ENCODE measurements around the gene TOPORS.
"Not testable (repeated sequence)": the region's sequence is repeated elsewhere in the genome, so short reads cannot be mapped to it uniquely, and the experiment has no call there.

TOPORS gene

DNA sequence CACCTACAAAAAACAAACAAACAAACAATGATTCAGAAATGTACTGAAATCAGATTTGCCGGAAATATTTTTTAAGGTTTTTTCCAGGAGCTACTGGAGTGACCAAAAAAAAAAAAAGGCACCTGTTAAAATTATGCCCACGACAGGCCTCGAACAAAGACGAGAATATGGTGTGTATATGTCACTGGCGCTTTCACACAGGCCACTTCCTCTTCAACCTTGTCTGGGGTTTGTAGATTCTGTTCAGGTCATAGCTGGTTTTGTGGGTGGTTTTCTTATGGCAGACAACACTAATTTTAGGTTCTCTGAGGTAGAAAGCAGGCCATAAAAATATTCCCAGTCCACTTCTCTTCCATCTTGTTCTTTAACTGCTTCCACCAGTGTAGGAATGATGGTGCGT is 13.6 kb upstream of the TOPORS start:
- DNase-seq, result no peak

DNA sequence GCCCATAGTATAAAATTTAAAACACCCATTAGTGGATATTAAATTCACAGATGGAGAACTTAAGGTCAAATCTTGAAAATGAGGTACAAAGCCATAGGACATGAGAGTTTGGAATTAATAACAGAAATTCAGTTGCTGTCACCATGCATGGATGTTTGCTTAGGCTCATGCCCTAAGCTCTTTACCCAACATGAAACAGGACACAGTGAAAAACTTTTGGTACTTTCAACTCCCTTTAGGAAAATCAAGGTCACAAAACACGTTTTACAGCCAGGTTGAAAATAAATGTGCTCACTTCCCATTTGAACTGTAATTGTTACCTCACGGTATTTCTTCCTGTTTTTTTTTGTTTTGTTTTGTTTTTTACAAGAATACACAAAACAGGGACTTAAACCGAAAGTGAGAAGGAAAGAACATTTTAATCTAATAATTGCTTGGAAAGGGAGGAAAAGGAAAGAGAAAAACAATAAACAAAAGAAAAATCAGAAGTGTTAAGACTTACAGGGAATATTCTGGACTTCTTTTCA is 6.1 kb upstream of the TOPORS start:
- DNase-seq, result no peak

DNA sequence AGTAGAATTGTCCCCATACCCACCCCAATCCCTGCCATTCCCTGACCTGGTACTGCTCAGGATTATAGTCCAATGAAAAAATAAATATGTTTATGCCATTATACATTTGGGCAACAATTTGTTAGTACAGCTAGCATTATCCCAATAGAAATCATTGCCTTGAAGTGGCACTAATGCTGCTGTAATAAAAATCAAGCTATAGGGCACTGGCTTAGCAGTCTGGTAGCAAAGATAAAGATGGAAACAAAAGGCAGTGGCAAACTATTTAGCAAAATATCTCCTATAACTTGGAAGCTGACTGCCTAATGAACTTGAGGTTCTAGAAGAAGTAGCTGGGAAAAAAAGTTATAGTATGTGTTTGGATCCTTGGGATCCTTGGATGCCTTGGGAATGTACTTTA is 2.2 kb upstream of the TOPORS start:
- DNase-seq, result no peak

GRCh38 chr9:32554107-32554506 is 1.7 kb upstream of the TOPORS start:
- peak; percentile 71 for DNase-seq

DNA sequence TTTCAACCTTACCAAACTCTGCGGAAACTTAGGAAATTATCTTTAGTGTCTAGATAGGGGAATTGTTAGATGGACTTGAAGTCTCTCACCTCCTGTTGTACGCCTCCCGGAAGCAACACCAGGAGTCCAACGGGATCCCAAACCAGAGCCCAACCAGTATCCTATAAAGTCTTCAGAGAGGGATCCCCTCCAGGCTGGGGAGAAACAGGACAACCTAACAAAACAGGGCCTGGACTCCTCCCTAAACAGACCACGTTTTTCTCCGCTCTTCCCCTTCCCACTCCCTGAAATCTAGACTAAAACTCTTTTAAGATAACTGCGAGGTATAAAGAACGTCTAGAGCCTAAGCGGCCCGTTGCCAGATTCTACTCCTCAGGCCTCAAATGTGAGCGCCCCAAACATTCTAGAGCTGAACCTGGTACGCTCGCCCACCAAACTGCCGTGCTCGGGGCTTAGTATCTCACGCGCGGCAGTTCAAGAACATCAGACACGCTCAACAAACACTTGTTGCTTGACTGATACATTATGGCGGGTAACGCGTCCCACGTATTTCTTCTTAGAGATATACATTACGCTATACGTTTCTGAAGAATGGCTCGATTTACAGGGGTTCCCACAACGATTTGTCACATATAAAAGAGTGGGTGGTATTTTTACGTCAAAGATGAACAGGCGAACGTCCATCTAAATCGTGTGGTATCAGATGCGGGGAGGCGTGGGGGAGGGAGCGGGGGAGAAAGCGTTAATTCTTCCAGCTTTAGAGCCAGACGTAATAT is 922 bp downstream of the TOPORS start:
- DNase-seq, result peak; percentile 3

DNA sequence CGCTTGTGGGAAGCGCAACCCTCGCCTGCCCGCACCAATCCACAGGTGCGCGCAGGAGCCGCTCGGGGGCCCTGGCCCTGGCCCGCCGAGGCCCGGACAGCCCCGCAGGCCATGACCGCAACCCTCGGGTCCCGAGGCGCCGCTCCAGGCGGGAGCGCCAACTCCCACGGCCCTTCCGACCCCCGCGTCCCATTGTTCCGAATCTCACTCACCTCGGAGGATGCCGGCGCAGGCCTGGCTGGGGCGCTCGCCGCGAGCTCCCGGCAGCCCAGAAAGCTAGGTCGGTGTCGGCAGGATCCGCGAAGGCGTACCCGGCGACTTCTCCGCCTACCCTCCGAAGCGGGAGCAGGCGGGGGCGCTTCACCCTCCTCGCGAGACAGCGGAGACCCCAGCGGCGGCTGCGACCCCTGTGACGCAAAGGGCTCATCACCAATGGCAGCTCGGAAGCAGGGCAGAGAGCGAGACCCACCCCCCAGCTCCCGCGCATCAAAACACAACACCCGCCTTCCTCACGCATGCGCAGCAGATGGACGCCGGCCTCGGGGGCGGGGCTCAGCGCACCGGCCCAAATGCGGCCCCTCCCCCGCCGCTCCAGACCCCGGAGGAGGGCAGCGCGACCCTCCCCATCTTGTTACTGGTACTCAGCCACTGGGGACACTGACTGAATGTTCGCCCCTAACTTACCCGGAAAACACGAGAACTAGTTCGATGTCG is 1.7 kb downstream of the TOPORS start:
- peak; percentile 44 for DNase-seq

- no peak for DNase-seq
These were observed 2.2 kb downstream of the TOPORS start for GRCh38 chr9:32550150-32550561.

DNA sequence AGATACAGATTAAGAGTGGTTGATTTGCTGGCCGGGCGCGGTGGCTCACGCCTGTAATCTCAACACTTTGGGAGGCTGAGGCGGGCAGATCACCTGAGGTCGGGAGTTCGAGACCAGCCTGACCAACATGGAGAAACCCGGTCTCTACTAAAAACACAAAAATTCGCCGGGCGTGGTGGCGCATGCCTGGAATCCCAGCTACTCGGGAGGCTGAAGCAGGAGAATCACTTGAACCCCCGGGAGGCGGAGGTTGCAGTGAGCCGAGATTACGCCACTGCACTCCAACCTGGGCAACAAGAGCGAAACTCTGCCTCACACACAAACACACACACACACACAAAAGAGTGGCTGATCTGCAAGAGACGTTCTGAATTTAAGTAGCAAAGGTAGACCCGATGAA is 4.2 kb downstream of the TOPORS start:
- not testable (repeated sequence) for DNase-seq

DNA sequence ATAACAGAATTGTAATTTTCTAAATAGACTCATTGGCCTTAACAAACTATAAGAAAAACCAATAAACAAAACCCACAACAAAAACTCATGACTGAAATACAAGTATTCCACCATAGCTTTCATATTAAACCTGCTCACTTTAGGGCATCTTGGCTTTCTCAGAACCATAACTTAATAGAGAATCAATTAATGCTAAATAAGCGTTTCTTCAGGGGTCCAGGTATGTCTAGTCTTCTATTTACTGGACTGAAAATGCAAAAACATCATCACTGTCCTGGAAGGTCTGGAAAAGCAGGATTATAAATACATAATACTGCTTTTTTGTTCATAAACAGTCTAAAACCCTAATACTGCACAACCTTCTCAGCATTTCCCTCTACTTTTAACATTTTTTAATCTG is 6.5 kb downstream of the TOPORS start:
- DNase-seq, result no peak

- no peak for DNase-seq
These were observed 9.3 kb downstream of the TOPORS start for GRCh38 chr9:32543047-32543446.

GRCh38 chr9:32533816-32534215 is 18.6 kb downstream of the TOPORS start:
- DNase-seq, result no peak

DNA sequence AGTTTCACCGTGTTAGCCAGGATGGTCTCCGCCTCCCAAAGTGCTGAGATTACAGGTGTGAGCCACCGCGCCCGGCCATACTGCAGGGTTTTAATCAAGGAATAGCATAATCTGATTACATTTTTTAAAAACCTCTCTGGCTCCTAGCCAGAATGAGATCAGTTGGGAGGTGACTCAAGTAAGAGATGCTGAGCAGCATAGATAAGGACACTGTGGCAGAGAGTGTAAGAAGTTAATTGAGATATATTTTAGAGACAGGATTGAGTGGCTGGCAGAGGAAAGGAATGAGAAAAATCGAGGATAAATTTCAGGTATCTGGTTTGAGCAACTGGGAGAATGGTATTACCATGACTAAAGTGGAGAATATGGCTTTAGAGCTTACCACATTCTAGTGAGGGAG is 19.1 kb downstream of the TOPORS start:
- DNase-seq, result no peak

GRCh38 chr9:32526707-32527048 is 25.7 kb downstream of the TOPORS start:
- no peak for DNase-seq

DNA sequence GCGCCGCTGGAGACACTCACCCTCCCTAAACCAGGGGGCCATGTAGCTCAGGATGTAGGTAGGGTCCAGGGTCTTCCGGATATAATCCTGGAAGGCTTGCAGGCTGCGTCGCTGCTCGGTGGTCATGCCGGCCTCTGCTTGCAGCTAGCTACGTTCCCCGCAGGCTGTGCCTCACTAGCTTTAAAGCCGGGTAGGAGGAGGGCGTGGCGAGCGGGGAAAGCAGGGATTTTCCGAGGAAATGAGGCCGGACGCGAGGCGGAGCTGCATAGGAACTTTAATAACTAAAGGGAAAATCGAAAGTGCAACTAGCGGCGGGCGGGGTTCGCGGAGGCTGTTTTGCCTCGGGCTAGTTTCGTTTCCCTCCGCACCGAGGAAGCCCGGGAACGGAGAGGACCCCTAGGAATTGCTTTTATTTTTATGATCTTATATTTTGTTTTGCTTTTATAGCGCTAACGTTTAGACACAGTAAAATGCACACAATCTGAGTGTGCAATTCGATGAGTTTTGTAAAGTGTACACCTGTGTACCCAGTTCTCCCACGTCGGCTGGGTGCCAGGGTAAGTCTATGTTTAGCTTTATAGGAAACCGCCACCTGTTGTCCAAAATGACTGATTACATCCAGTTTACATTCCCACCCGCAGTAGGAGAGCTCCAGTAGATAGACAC is 26.2 kb downstream of the TOPORS start, which contains the start of gene RIGI:
TSS of gene RIGI (minus strand) at position 156 of the 666 bp plus-strand sequence. CDS start at position 126, 30 bp downstream.
- DNase-seq, result peak; percentile 37

DNA sequence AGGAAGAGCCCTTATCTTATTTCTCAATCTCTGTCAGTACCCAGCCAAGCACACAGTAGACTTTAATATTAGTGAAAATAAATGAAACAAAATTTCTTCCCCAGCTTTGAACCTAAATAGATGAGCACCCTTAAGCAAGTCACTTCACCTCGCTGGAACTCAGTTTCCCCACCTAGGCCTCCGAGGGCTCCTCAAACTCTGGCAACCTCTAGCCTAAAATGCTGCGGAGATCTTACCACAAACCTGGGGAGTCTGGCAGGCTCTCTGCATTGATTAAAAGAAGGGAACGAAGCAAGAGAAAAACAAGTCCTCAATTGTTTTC is 26.7 kb downstream of the TOPORS start:
- DNase-seq, result no peak

GRCh38 chr9:32524892-32525708 is 27.3 kb downstream of the TOPORS start:
- DNase-seq, result no peak

- DNase-seq, result not testable (repeated sequence)
These were observed 27.9 kb downstream of the TOPORS start for GRCh38 chr9:32524558-32524891.

DNA sequence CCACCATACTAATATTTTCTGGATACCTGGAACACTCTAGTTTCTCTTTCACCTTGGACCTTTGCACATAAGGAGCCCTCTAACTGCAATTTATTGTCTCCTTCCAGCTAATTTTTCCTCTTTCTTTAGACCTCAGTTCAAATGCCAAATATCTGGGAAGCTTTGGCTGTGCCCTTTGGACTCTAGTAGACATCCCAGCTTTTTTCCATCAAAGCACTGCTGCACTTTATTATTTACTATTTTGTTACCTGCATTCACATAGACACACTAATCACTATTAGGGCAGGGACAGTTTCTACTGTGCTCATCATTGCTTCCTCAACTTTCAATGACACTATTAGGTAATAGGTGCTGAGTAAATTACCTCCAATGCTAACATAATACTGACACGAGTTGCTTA is 28.5 kb downstream of the TOPORS start:
- no peak for DNase-seq

GRCh38 chr9:32518276-32518675 is 34.1 kb downstream of the TOPORS start:
- no peak for DNase-seq

DNA sequence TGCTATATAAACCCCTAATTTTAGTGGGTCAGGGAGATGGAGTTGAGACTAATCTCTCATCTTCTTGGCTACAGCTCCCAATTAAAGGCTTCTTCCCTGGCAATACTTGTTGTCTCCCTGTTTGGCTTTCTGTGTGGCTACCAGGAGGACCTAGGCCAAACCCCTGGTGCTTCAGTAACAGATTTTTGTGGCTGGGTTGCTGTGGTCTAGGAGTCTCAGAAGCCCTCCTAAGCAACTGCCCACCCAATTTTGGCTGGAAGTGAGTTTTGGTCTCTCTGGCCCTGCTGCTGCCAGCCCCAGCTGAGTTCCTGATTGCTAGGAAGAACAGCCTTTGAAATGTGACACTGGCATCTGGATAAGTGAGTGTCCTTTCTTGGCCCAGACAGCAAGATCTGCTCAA is 36.1 kb downstream of the TOPORS start:
- no peak for DNase-seq

DNA sequence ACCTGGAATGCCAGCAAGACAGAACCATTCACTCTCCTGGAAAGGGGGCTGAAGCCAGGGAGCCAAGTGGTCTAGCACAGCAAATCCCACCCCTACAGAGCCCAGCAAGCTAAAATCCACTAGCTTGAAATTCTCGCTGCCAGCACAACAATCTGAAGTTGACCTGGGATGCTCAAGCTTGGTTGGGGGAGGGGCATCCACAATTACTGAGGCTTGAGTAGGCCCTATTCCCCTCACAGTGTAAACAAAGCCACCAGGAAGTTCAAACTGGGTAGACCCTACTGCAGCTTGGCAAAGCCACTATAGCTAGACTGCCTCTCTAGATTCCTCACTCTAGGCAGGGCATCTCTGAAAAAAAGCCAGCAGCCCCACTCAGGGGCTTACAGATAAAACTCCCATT is 43.7 kb downstream of the TOPORS start:
- no peak for DNase-seq

DNA sequence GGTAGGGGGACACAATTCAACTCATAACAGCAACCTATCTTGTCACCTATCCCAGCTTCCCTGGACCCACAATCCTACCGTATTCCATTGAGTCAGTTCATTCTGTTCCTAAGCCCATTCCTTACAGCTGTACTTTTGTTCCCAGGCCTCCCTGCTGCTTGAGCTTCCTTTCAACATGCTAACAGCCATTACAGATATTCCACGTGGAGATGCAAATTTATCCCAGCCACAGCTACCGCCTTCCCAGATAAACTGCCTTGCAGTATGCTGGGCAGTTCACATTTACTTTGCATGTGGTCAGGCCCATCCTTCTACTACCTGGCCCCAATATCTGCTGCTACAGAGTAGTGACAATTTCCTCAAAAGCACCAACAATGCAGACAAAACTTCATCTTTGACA is 49.4 kb downstream of the TOPORS start:
- no peak for DNase-seq

GRCh38 chr9:32502464-32502863 is 49.9 kb downstream of the TOPORS start:
- no peak for DNase-seq
